Mesenteric fat pad (tissue), 1 donor: ENCODE measurements around the gene NDOR1. TPM values are rescaled to one million over a fixed set of nuclear protein-coding genes. Genes with fewer than 3 reads are reported as not detected.

Experiments used
- DNase-seq: peaks from one replicate; pipeline ENCODE4 v3.0.0-alpha.2; 2020; ENCODE audit warnings: low spot score
- long read RNA-seq: library from polyadenylated mRNA; unstranded; transcript quantifications from one replicate; pipeline ENCODE4 v2.0.0, GENCODE V29; 2020
- total RNA-seq: library from RNA; stranded (reverse); fragmentation: NEBNext Ultra II Directional; extraction: Animal tissue kit (Norgen Biotek cat#: 25700); gene quantifications from one replicate; pipeline ENCODE4 v1.2.1, GENCODE V29; 2021
- donor health status: DM: yes; HTN: yes; CAD: no.

Gene NDOR1
- 10.4 TPM for total RNA-seq
- long read RNA-seq, partial matches to known transcripts, result 3 of 15 reads
- long read RNA-seq, other reads (novel, unspliced or antisense), result 12 of 15 reads

DNA sequence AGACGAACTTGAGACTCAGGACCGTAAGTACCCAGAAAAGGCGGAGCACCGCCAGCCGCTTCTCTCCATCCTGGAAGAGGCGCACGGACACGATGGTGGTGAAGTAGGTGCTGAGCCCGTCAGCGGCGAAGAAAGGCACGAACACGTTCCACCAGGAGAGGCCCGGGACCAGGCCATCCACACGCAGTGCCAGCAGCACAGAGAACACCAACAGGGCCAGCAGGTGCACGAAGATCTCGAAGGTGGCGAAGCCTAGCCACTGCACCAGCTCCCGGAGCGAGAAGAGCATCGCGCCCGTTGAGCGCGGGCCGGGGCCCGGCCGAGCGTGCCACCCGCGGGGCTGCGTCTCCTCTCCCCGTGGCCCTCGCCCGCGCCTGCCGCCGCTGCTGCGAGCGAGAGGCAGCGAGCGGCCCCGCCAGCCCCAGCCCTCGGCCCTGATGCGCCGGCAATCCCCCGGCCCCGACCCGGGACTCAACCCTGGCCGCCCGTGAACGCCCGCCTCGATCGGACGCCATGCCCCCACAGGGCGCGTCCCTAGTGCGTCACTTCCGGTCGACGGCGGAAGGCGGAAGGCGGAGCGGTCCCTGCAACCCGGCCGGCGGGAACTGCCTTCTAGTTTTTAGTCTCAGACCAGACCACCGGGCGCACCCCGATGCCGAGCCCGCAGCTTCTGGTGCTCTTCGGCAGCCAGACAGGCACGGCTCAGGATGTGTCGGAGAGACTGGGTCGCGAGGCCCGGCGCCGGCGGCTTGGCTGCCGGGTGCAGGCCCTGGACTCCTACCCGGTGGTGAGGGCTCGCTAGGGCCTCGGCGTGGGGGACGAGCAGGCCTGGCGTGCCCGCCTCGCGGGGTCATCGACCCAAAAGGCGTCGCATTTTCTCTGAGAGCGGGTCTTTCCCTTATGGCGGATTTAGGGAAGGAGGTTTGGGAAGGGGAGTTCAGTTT is at the start of gene NDOR1, which contains the start of gene TMEM203:
TSS of gene NDOR1 (plus strand) at position 575 of the 944 bp plus-strand sequence. CDS start at position 653, 78 bp downstream.
TSS of gene TMEM203 (minus strand) at position 523 of the 944 bp plus-strand sequence. CDS start at position 289, 234 bp downstream.
- DNase-seq, result peak; percentile 98

DNA sequence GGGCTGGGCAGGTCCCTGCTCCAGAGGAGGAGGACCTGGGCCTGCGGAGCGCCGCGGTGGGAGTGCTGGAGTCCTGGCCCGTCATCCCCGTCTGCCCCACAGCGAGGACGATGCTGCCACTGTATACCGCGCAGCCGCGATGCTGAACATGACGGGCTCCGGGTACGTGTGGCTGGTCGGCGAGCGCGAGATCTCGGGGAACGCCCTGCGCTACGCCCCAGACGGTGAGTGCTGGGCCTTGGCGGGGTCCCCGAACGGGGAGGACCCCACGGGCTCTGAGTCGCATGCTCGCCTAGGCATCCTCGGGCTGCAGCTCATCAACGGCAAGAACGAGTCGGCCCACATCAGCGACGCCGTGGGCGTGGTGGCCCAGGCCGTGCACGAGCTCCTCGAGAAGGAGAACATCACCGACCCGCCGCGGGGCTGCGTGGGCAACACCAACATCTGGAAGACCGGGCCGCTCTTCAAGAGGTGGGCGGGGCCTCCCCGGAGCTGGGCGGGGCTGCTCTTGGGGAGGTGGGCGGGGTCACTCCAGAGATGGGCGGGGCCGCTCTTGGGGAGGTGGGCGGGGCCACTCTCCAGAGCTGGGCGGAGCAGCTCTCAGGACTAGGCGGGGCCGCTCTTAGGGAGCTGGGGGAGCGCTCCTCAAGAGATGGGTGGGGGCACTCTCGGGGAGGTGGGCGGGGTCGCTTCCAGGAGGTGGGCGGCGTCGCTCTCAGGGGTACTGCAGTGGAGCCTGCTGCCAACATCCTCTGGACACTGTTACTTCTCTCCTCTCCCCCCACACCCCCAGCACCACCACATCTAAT is 48.7 kb upstream of the NDOR1 start:
- DNase-seq, result no peak

DNA sequence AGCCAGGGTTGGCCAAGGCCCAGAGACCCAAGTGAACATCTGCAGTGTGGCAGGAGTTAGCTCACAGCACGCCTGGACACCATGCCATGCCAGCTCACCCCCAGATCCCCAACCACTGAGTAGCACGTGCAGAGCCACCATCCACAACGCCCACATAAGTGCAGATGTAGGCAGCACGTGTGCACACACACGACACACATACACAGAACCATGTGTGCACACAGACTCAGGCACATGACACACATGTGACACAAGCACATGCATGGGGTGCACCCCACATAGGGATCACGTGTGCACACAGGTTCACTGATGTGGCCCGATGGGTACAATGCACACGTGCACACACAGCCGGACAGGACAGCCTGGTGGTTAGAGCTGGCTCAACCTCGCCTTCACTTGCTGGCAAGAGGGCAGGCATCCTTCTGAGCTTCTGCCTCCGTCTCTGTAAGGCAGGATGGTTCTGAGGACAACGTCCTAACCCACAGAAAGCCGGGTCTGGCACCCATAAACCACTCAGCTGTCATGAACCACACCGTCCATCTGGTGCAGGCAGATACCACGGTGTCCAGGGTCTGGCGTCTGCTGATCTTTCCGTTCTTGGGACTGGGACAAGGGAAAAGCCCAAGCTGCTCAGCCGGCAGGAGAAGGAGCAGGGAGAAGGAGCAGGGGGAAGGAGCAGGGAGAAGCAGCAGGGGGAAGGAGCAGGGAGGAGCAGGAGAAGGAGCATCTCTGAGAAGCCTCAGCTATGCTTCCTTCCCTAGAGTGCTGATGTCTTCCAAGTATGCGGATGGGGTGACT is 47.7 kb upstream of the NDOR1 start:
- DNase-seq, result no peak

DNA sequence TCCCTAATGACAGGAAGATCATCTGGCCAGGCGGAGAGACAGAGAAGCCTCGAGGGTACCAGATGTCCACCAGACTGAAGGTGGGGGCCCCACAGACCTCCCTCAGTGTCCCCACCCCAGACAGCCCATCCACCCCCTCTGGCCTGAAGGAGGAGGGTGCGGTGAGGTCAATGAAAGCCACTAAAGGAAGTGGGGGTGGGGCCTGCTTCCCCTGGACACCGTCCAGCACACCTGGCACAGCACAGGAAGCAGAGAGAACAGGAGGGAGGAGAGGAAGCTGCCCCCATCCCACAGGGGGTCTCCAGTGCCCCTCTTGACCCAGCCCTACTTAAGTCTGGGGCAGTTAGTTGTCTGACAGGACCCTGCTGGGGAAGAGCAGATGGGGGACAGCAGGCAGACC is 46.9 kb upstream of the NDOR1 start:
- no peak for DNase-seq

DNA sequence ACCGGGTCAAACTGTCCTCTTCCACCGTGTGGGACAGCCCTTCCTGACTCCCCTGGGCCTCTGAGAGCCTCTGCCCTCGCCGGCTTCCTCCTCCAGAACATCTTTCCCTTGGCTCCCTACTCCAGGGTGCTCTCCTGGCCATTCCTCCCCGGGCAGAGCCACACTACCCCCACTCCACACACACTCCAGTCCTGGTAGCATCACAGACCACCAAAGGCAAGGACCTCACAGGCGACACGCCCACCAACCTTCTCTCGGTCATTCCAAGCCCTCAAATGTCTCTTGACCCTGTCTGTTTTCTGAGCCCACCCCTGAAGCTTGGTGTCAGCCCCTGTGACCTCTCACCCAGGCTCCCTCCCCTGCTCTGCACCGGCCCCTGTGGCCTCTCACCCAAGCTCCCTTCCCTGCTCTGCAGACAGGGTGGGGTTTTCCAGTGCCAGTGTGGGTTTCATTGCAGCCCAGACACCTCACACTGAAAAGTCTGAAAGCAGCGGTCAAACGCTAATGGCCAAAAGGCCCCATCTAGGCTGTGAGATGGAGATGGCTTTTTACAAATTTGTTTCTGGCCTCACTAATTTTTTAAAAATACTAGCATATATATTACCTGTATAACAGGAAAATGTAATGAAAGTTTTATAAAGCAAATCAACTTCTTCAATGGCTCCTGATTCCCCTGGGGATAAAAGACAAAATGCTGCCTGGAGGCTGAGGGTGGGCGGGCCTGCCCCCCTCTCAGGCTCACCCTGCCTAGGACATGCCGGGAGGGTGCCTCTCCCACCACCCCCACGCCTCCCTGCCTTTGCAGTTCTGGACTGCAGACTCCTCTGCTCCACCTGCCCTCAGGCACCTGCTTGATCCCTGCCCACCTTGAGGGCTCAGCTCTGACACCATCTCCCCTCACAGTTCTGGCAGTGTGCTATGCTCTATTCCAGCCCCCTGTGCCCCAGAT is 46.1 kb upstream of the NDOR1 start:
- no peak for DNase-seq

DNA sequence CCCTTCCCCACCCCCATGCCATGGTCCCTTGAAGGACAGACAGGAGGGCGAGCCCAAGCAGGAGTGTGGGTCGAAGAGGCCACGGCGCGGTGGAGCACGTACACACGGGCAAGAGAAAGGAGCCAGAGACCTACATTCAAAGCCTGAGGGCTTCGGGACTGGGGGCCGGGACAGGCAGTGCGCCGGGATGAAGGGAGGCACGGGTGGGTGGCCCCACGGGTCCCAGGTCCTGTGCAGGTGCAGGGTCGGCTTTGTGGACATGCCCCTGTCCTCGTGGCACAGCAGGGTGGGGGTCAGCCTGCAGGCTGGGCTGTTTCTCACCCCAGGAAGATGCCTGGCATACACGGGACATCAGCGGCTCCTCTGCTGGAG is 45.5 kb upstream of the NDOR1 start:
- DNase-seq, result no peak

DNA sequence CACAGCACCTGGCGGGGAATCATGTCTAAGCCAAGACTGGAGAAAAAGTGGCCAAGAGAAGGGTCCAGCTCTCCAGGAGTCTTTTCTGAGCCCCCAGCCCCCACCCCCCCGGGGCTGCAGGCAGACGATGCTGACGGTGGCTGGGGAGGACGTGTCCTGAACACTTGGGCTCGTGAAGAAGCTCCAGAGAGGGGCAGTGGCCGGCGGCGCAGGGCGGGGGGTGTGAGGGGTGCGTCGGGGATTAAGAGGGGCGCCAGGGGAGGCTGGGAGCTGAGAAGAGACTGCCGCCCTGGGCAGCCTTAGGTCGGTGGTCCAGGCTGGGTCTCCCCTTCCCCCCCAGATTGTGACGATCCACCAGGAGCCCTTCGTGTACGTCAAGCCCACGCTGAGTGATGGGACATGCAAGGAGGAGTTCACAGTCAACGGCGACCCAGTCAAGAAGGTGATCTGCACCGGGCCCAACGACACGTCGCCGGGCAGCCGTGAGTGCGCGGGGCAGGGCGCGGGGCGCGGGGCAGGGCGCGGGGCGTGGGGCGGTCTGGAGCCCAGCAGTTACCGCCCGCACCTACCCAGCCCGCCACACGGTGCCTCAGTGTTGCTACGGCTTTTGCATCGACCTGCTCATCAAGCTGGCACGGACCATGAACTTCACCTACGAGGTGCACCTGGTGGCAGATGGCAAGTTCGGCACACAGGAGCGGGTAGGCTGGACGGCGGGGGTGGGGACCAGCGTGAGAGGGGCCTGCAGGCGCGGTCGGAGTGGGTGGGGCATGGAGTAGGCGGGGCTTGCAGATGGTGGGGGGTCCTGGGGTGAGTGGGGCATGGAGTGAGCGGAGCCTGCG is 44.6 kb upstream of the NDOR1 start:
- DNase-seq, result no peak

DNA sequence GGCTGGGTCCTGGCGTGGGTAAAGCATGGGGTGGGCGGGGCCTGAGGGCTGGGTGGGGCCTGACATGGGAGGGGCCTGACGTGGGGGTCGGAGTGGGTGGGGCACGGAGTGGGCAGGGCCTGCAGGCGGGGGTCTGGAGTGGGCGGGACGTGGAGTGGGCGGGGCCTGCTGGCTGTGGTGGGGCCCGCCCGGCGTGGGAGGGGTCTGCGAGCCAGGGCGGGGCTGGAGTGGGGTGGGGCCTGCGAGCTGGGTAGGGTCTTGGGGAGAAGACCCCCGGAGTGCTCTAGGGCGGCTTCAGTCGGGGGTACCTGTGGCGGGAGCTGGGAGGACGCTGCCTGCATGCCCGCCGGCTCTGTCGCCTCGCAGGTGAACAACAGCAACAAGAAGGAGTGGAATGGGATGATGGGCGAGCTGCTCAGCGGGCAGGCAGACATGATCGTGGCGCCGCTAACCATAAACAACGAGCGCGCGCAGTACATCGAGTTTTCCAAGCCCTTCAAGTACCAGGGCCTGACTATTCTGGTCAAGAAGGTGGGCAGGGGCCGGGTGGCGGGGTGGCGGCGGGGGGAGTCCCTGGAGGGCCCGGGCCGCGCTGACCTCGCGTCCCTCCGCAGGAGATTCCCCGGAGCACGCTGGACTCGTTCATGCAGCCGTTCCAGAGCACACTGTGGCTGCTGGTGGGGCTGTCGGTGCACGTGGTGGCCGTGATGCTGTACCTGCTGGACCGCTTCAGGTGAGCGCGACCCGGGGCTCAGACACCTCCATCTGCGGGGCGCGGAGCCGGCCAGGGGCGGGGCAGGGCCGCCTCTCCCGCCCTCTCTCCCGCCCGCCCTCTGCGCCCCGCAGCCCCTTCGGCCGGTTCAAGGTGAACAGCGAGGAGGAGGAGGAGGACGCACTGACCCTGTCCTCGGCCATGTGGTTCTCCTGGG is 43.7 kb upstream of the NDOR1 start:
- DNase-seq, result no peak

DNA sequence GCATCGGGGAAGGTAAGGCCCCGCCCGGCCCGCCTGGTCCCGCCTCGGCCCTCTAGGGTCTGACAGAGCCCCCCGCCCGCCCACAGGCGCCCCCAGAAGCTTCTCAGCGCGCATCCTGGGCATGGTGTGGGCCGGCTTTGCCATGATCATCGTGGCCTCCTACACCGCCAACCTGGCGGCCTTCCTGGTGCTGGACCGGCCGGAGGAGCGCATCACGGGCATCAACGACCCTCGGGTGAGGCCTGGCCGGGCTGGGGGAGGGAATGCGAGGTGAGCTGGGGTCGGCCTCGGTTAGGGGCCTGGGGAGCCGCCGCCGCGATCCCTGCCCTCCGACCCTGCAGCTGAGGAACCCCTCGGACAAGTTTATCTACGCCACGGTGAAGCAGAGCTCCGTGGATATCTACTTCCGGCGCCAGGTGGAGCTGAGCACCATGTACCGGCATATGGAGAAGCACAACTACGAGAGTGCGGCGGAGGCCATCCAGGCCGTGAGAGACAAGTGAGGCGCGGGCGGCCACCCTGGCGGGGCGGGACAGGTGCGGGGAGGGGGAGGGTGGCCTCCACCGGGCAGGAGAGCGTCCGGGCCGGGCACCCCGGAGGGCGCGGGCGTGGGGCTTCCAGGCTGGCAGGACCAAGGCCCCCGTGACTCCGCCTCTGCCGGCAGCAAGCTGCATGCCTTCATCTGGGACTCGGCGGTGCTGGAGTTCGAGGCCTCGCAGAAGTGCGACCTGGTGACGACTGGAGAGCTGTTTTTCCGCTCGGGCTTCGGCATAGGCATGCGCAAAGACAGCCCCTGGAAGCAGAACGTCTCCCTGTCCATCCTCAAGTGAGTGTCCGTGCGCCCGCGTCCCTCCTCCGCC is 42.8 kb upstream of the NDOR1 start:
- DNase-seq, result no peak

DNA sequence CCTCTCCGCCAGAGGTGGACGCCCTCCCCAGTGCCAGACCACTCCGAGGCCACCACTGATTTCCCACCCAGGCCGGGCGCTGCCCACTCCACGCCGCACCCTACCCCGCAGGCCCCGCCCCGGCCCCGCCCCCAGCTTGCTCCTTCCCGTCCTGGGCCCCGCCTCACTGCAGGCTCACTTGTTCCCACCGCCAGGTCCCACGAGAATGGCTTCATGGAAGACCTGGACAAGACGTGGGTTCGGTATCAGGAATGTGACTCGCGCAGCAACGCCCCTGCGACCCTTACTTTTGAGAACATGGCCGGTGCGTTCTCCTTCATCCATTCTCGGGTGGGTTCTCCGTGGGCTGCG is 42.2 kb upstream of the NDOR1 start:
- no peak for DNase-seq

DNA sequence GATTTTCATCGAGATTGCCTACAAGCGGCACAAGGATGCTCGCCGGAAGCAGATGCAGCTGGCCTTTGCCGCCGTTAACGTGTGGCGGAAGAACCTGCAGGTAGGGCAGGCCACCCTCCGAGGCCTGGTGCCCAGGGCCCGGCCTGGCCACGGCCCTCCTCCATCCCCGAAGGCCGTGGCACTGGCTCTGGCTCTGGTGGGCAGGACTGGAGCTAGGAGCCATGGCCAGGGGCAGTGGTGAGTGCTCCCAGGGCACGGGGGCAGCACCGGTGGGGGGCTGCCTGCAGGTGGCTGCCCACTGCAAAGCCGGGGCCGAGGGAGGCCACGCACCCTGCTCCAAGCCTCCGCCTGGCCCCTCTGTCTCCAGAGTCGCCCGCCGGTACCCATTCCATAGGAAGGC is 41.7 kb upstream of the NDOR1 start:
- no peak for DNase-seq

DNA sequence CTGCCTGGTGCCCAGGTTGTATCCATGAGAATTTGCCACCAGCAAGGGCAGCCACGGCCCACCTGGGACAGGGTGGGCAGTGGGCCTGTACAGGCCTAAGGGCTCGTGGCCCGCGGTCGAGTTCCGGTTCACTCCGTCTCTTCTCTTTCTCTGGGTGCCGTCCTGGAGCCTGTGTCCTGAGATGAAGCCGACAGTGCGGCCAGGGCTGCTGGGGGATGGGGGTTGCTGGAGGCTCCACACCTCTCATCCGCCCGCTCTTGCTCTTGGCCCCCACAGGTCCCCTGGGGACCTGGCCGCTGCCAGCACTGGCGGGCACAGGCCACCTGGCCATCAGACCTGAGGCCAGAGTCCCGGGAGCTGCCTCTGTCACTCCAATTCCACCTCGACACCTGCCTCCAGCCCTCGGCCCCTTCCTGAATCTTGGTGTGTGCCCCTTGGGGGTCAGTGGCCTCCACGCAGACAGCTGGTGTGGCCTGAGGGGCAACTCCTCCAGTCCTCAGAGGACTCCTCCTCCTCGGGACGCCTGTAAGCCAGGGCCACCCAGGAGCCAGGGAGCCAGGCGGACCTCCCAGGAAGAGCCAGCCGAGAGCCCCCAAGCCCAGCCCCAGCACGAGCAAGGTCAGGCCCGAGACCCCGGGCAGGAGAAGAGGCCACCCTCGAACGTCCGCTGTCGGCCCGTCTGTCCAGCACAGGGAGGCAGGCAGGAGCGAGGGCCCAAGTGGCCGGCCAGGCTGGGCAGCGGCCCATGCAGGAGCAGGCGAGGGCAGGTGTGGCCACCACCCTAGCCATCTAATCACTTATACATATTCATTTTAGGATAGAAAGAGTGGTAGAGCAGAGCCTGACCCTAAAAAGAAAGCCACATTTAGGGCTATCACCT is 40.9 kb upstream of the NDOR1 start:
- DNase-seq, result no peak

DNA sequence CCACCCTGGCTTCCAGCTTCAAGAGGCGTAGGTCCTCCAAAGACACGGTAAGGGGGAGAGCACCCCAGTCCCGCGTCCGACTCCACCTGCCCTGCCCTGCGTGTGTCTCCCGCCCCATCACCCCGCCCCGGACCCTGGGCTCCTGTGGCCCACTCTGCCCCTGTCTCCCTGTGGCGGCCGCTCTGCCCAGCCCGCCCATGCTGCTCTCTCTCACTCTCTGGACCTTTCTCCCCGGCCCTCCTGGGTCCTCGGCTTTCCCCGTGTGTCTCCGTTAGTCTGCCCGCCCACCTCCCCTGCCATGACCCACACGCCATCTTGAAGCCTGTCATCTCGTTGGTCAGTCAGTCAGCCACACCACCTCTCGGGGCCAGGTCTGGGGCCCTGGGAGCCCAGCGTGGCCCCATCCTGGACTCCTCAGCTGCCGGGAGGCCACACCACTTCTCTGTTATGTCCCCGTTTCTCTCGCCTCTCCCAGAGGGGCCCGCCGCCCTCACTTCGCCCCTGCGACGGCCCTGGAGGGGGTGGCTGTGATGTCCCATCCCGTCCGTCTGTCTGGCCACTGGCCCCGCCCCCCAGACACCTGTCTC is 40.2 kb upstream of the NDOR1 start:
- no peak for DNase-seq

DNA sequence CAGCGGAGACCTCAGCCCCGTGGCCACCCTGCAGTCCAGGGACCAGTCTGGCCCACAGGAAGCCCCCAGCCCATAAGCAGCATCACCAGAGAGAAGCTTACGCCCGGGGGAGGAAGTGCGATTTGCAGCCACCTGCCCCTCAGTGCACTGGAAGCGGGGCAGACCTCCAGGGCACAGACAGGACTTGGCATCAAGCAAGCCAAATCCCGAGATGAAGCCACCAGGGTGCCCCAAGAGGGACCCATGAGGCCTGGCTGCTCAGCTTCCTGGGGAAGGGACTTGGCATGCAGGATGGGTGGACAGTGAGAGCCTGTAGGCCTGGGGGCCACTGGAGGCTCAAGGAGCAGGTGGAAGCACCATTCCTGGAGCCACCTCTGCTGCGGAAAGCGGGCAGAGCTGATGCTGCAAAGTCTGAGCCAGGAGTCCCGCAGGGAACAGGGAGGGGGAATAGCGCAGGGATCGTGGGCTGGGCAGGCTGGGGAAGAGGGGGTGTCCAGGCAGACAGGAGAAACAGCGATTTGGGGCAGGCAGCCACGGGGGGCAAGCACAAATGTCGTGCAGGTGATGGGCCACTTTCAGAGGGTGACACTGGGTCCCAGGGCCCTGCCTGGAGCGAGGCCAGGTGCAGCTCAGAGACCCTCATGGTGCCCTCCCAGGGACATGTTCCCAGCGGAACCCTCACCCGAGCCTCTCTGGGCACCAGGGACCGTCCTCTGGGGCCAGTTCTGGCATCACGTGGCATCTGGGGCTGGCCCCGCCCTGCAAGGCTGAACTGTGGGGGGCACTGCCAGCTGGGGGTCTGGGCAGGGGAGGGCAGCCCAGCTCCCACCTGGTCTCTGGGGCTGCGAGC is 38.9 kb upstream of the NDOR1 start:
- no peak for DNase-seq

DNA sequence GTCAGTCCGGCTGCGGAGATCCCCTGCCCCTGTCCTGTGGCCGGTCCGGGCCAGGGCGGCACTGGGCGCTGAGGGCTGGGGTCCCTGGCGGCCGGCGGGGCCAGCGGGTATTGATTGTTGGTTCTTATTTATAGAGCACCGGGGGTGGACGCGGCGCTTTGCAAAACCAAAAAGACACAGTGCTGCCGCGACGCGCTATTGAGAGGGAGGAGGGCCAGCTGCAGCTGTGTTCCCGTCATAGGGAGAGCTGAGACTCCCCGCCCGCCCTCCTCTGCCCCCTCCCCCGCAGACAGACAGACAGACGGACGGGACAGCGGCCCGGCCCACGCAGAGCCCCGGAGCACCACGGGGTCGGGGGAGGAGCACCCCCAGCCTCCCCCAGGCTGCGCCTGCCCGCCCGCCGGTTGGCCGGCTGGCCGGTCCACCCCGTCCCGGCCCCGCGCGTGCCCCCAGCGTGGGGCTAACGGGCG is 38.2 kb upstream of the NDOR1 start:
- no peak for DNase-seq
